H9 (cell line): Measurements from ENCODE around the gene TSACC. TPM values are rescaled to one million over a fixed set of nuclear protein-coding genes. Genes with fewer than 3 reads are reported as not detected.

ENCODE experiments used
- DNase-seq: peaks from one replicate; pipeline ENCODE4 v3.0.0-alpha.2; 2017
- H2AFZ ChIP-seq: one replicate; pipeline ENCODE4 v1.6.1; 2013; ENCODE audit warnings: mild to moderate bottlenecking, low read length, control low read depth, moderate library complexity
- H2AK5ac ChIP-seq: 2 replicates; pipeline ENCODE4 v1.6.1; 2013; ENCODE audit warnings: low read length, control low read depth, mixed read lengths; ENCODE audit not compliant: insufficient read length
- H2BK120ac ChIP-seq: one replicate; pipeline ENCODE4 v1.6.1; 2013; ENCODE audit warnings: low read depth, mild to moderate bottlenecking, low read length, control low read depth, inconsistent platforms; ENCODE audit not compliant: poor library complexity, severe bottlenecking
- H2BK12ac ChIP-seq: 2 replicates; pipeline ENCODE4 v1.6.1; 2013; ENCODE audit warnings: low read length, control low read depth, mixed read lengths, low read depth; ENCODE audit not compliant: insufficient read length
- H2BK15ac ChIP-seq: 2 replicates; pipeline ENCODE4 v1.6.1; 2013; ENCODE audit warnings: low read depth, low read length, control low read depth
- H2BK20ac ChIP-seq: one replicate; pipeline ENCODE4 v1.6.1; 2013; ENCODE audit warnings: low read depth, mild to moderate bottlenecking, low read length, control low read depth, inconsistent platforms; ENCODE audit not compliant: poor library complexity, severe bottlenecking
- H2BK5ac ChIP-seq: 2 replicates; pipeline ENCODE4 v1.6.1; 2013; ENCODE audit warnings: low read length, control low read depth, mixed read lengths; ENCODE audit not compliant: insufficient read length
- H3K14ac ChIP-seq: 2 replicates; pipeline ENCODE4 v1.6.1; 2013; ENCODE audit warnings: low read length, control low read depth; ENCODE audit not compliant: insufficient read depth
- H3K18ac ChIP-seq: 2 replicates; pipeline ENCODE4 v1.6.1; 2013; ENCODE audit warnings: low read depth, mild to moderate bottlenecking, mixed read lengths, low read length, control low read depth; ENCODE audit not compliant: insufficient read length
- H3K23ac ChIP-seq: 2 replicates; pipeline ENCODE4 v1.6.1; 2013; ENCODE audit warnings: low read length, control low read depth, mixed read lengths, low read depth; ENCODE audit not compliant: insufficient read length
- H3K23me2 ChIP-seq: 2 replicates; pipeline ENCODE4 v1.6.1; 2013; ENCODE audit warnings: low read depth, mild to moderate bottlenecking, mixed read lengths, low read length, control low read depth; ENCODE audit not compliant: insufficient read length, poor library complexity, severe bottlenecking
- H3K27ac ChIP-seq: 2 replicates; pipeline ENCODE4 v1.5.1; 2013; ENCODE audit warnings: low read length, control low read depth, mixed read lengths, low read depth; ENCODE audit not compliant: insufficient read length
- H3K27me3 ChIP-seq: 2 replicates; pipeline ENCODE4 v1.6.1; 2013; ENCODE audit warnings: low read length, control low read depth, inconsistent platforms; ENCODE audit not compliant: insufficient read depth
- H3K4ac ChIP-seq: 2 replicates; pipeline ENCODE4 v1.6.1; 2013; ENCODE audit warnings: low read depth, mild to moderate bottlenecking, control low read depth, inconsistent platforms, low read length, moderate library complexity
- H3K4me1 ChIP-seq: 2 replicates; pipeline ENCODE4 v1.6.1; 2013; ENCODE audit warnings: low read length, control low read depth, inconsistent platforms; ENCODE audit not compliant: insufficient read depth
- H3K4me2 ChIP-seq: 2 replicates; pipeline ENCODE4 v1.6.1; 2013; ENCODE audit warnings: low read length, control low read depth, mixed read lengths; ENCODE audit not compliant: insufficient read length, insufficient read depth
- H3K56ac ChIP-seq: 2 replicates; pipeline ENCODE4 v1.6.1; 2013; ENCODE audit warnings: low read depth, mild to moderate bottlenecking, mixed read lengths, low read length, control low read depth; ENCODE audit not compliant: insufficient read length
- H3K79me1 ChIP-seq: 2 replicates; pipeline ENCODE4 v1.6.1; 2013; ENCODE audit warnings: low read depth, mild to moderate bottlenecking, moderate library complexity, low read length, control low read depth, inconsistent platforms; ENCODE audit not compliant: insufficient read depth, poor library complexity, severe bottlenecking
- H3K79me2 ChIP-seq: 2 replicates; pipeline ENCODE4 v1.6.1; 2013; ENCODE audit warnings: low read length, control low read depth, inconsistent platforms; ENCODE audit not compliant: insufficient read depth
- H3K9ac ChIP-seq: 2 replicates; pipeline ENCODE4 v1.6.1; 2013; ENCODE audit warnings: low read length, control low read depth, mixed read lengths; ENCODE audit not compliant: insufficient read length; ENCODE audit errors: extremely low read depth
- H3K9me3 ChIP-seq: one replicate; pipeline ENCODE4 v1.6.1; 2013; ENCODE audit warnings: low read depth, low read length, inconsistent platforms; ENCODE audit not compliant: control insufficient read depth
- H3T11ph ChIP-seq: one replicate; pipeline ENCODE4 v1.6.1; 2013; ENCODE audit warnings: mild to moderate bottlenecking, low read length, control low read depth, inconsistent platforms
- H4K20me1 ChIP-seq: one replicate; pipeline ENCODE4 v1.6.1; 2013; ENCODE audit not compliant: control insufficient read depth, insufficient read length, insufficient read depth
- H4K5ac ChIP-seq: 2 replicates; pipeline ENCODE4 v1.6.1; 2013; ENCODE audit warnings: low read depth, mild to moderate bottlenecking, mixed read lengths, low read length, control low read depth; ENCODE audit not compliant: insufficient read length
- H4K8ac ChIP-seq: replicated peaks from 2 replicates; pipeline ENCODE4 v1.6.1; 2013; ENCODE audit warnings: low read length, control low read depth, mixed read lengths, low read depth; ENCODE audit not compliant: insufficient read length
- H4K91ac ChIP-seq: 2 replicates; pipeline ENCODE4 v1.6.1; 2013; ENCODE audit warnings: low read depth, mild to moderate bottlenecking, moderate library complexity, mixed read lengths, low read length, control low read depth; ENCODE audit not compliant: insufficient read length
- H3K27ac Mint-ChIP-seq, 3 experiments: 2 replicates in 2 of 3; 3 replicates in 1 of 3; pipeline ENCODE4 v1.8.0; 2020 to 2021; ENCODE audit warnings: mixed read lengths in 3 of 3, mild to moderate bottlenecking in 1 of 3, moderate library complexity in 1 of 3
- H3K27me3 Mint-ChIP-seq: 2 replicates; pipeline ENCODE4 v1.8.0; 2021; ENCODE audit warnings: low read depth, mild to moderate bottlenecking, moderate library complexity, mixed read lengths
- H3K36me3 Mint-ChIP-seq, 3 experiments: 2 replicates in 2 of 3; 3 replicates in 1 of 3; pipeline ENCODE4 v1.8.0; 2020 to 2021; ENCODE audit warnings: low read depth in 3 of 3, mixed read lengths in 3 of 3; ENCODE audit not compliant: insufficient read depth in 1 of 3
- H3K4me1 Mint-ChIP-seq, 2 experiments: 2 replicates each; pipeline ENCODE4 v1.8.0; 2020; ENCODE audit warnings: mixed read lengths in 2 of 2
- H3K4me3 Mint-ChIP-seq, 2 experiments: 2 replicates in 1 of 2; 3 replicates in 1 of 2; pipeline ENCODE4 v1.8.0; 2020 to 2021; ENCODE audit warnings: mild to moderate bottlenecking in 2 of 2, mixed read lengths in 2 of 2, moderate library complexity in 1 of 2
- H3K9me3 Mint-ChIP-seq, 2 experiments: 2 replicates in 1 of 2; 3 replicates in 1 of 2; pipeline ENCODE4 v1.8.0; 2020; ENCODE audit warnings: mild to moderate bottlenecking in 2 of 2, mixed read lengths in 2 of 2, moderate library complexity in 1 of 2
- WGBS: extraction: QIAGEN DNeasy Blood & Tissue Kit; methylation state at CpG from one replicate; pipeline ENCODE4 v1.1.7; 2013; ENCODE audit warnings: missing lambda C conversion rate, low lambda C conversion rate, mixed read lengths; ENCODE audit not compliant: insufficient read length; ENCODE audit errors: extremely low coverage; 5-methylcytosine and 5-hydroxymethylcytosine counted together
- total RNA-seq: library from RNA; stranded (reverse); gene quantifications from 2 replicates; pipeline ENCODE4 v1.2.1, GENCODE V29; 2021
- TF ChIP-seq, protein P1 (sequence below): fragments of 200-600 bp; sonication (generic); conservative IDR thresholded peaks from 3 replicates; pipeline ENCODE4 v1.8.0; 2021; ENCODE audit warnings: antibody characterized with exemption, mild to moderate bottlenecking

TSACC gene
- total RNA-seq, 1 experiment from 2014 or later = 2.3 TPM

DNA sequence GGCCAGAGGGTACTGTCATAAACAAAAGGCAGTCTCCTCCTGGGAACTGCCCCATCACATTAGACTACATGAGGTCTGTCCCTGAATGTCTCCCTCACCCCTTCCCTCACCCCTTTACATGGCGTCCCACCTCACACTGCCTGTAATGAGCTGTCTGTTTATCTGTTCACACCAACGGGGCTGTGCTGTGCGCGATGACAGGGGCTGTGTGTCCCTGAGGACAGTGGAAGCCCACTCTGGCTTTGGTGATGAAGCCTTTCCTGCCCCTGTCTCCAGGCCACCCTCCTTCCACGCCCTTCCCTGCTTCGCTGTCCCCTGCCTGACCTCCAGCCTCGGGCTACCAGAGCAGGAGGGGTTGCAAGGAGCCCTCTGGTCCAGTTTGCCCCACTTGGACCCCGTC lies 53.4 kb downstream of the TSACC start:
- H3K4me2 ChIP-seq = no peak overlapping the region

More for the DNA sequence above, 53.4 kb downstream of the TSACC start:
- H3K4me1 Mint-ChIP-seq = peaks cover 51 to 69% of the 10 kb centered on the region in 2 experiments
- H2AK5ac ChIP-seq = no peak overlapping the region
- no peaks in the 10 kb centered on the region for H3K9me3 ChIP-seq
- no peak overlapping the region for H2BK120ac ChIP-seq
- H3K27ac Mint-ChIP-seq = no peak overlapping the region
- no peak overlapping the region for H3K14ac ChIP-seq
- H2AFZ ChIP-seq = no peak overlapping the region
- H3K36me3 Mint-ChIP-seq = no peaks in the 10 kb centered on the region; a peak in 2 of 7 replicates
- H2BK12ac ChIP-seq = no peak overlapping the region
- peaks cover 4% of the 10 kb centered on the region; the same call in 1 of the 2 replicates for H3K27me3 ChIP-seq
- TF ChIP-seq, protein P1, sequence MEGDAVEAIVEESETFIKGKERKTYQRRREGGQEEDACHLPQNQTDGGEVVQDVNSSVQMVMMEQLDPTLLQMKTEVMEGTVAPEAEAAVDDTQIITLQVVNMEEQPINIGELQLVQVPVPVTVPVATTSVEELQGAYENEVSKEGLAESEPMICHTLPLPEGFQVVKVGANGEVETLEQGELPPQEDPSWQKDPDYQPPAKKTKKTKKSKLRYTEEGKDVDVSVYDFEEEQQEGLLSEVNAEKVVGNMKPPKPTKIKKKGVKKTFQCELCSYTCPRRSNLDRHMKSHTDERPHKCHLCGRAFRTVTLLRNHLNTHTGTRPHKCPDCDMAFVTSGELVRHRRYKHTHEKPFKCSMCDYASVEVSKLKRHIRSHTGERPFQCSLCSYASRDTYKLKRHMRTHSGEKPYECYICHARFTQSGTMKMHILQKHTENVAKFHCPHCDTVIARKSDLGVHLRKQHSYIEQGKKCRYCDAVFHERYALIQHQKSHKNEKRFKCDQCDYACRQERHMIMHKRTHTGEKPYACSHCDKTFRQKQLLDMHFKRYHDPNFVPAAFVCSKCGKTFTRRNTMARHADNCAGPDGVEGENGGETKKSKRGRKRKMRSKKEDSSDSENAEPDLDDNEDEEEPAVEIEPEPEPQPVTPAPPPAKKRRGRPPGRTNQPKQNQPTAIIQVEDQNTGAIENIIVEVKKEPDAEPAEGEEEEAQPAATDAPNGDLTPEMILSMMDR = no peak
- H3K79me2 ChIP-seq = no peaks in the 10 kb centered on the region
- no peak overlapping the region for H3K56ac ChIP-seq
- H3K4me1 ChIP-seq = peaks cover 5% of the 10 kb centered on the region; the same call in 1 of the 2 replicates
- no peak overlapping the region for H3T11ph ChIP-seq
- WGBS = no CpG with 5 or more reads among the region's 8 CpGs
- no peaks in the 10 kb centered on the region for H4K20me1 ChIP-seq
- no peak overlapping the region for H4K91ac ChIP-seq
- no peak overlapping the region for H3K27ac ChIP-seq
- H3K23me2 ChIP-seq = peaks cover 6% of the 10 kb centered on the region
- no peak overlapping the region for H3K18ac ChIP-seq
- no peak overlapping the region for H2BK20ac ChIP-seq
- no peak overlapping the region for H4K8ac ChIP-seq
- H3K4me3 Mint-ChIP-seq = no peak overlapping the region; a peak in 1 of 5 replicates
- peaks cover 39% of the 10 kb centered on the region for H3K27me3 Mint-ChIP-seq
- no peak overlapping the region for H4K5ac ChIP-seq
- H2BK15ac ChIP-seq = no peak overlapping the region
- no peak overlapping the region for H3K9ac ChIP-seq
- no peak overlapping the region for H3K4ac ChIP-seq
- no peak overlapping the region for H2BK5ac ChIP-seq
- no peak for DNase-seq
- H3K79me1 ChIP-seq = no peaks in the 10 kb centered on the region
- no peak overlapping the region for H3K23ac ChIP-seq
- H3K9me3 Mint-ChIP-seq = no peaks in the 10 kb centered on the region
